Large intestine (tissue), 3 donors: ENCODE measurements around the gene ADK. TPM values are rescaled to one million over a fixed set of nuclear protein-coding genes. Genes with fewer than 3 reads are reported as not detected.
A peak's percentile ranks its signal among the peaks of the same experiment; 100 is the strongest.

Experiments
- DNase-seq, 2 donors: peaks; one replicate each; pipeline versions ENCODE4 v3.0.0 to v3.0.0-alpha.2; 2013
- H3K27ac ChIP-seq: one replicate; pipeline ENCODE4 v1.5.1; 2013; ENCODE audit warnings: low read length
- H3K27me3 ChIP-seq: 2 replicates; pipeline ENCODE4 v1.6.1; 2013; ENCODE audit warnings: low read length; ENCODE audit not compliant: control insufficient read depth, insufficient read depth
- H3K36me3 ChIP-seq: 2 replicates; pipeline ENCODE4 v1.6.1; 2013; ENCODE audit warnings: low read length; ENCODE audit not compliant: control insufficient read depth, insufficient read depth
- H3K4me1 ChIP-seq: one replicate; pipeline ENCODE4 v1.6.1; 2013; ENCODE audit warnings: low read length; ENCODE audit not compliant: control insufficient read depth, insufficient read depth
- H3K4me3 ChIP-seq: one replicate; pipeline ENCODE4 v1.5.1; 2013; ENCODE audit warnings: low read length
- H3K9me3 ChIP-seq: one replicate; pipeline ENCODE4 v1.6.1; 2013; ENCODE audit warnings: mild to moderate bottlenecking, low read depth, low read length, moderate library complexity; ENCODE audit not compliant: control insufficient read depth
- WGBS: methylation state at CpG from one replicate; pipeline ENCODE4 v1.1.5; 2013; ENCODE audit warnings: low lambda C conversion rate; ENCODE audit not compliant: insufficient coverage; 5-methylcytosine and 5-hydroxymethylcytosine counted together
- polyA plus RNA-seq: library from polyadenylated mRNA; unstranded; fragments of 120-200 nt; gene quantifications from one replicate; pipeline ENCODE4 v1.2.1, GENCODE V29; 2013

The ADK gene
- polyA plus RNA-seq, 1 donor: 30.1 TPM

DNA sequence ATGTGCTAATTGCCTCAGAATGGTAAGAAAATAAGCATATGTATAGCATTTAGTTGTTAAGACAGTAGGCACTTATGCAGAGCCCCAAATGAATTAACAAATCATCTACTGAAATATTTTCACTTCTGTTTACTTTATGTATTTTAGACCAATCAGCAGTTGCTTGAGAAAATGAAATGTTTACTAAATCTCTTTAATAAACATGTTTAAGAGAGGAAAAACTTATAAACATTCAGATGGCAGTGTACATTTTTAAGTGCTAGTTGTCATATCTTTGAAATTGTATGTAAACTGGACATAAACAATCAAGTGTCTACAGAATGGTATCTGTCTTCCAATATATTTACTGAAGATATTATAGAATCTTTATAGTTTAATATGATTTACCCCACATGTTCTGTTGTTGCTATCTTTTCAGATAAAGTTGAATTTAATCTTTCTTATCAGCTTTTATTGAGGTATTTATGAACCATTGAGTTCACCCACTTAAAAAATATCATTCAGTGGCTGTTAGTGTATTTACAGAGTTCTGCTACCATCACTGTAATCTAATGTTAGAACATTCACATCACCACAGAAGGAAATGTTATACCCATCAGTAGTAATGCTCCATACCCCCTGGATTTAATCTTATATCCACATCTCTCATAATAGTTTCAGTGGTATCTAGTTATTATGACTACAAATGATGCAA lies 264.3 kb downstream of the ADK start:
- no peak for DNase-seq
- H3K27me3 ChIP-seq: no peaks in the 10 kb centered on the region
- H3K4me1 ChIP-seq: no peaks in the 10 kb centered on the region
- no peak overlapping the region for H3K4me3 ChIP-seq
- no peaks in the 10 kb centered on the region for H3K36me3 ChIP-seq
- H3K9me3 ChIP-seq: no peaks in the 10 kb centered on the region
- H3K27ac ChIP-seq: no peak overlapping the region

DNA sequence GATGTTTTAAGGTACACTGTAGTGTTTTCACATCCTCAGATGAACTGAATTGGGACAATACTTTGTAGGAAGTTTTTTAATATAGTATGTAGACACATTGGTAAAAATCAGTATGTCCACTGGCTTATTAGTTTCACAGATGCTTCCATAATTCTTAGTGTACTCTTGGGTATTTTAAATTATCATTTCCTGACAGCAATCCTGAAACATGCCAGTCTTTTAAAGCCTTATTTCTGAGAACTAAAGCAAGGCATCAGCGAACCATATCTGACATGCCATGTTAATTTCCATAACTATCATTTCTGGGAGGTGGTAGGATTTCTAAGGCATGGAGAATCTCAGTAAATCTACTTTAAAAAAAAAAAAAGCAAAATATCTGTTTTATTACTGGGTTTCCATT lies 266.4 kb downstream of the ADK start:
- no CpG with 5 or more reads among the region's 1 CpG for WGBS

GRCh38 chr10:74418285-74418872 lies 267.4 kb downstream of the ADK start:
- Histone ChIP-seq H3K36me3 (no peaks in the 10 kb centered on the region), H3K27me3 (no peaks in the 10 kb centered on the region), H3K27ac (no peak overlapping the region), H3K4me1 (no peaks in the 10 kb centered on the region), H3K9me3 (no peaks in the 10 kb centered on the region), H3K4me3 (no peak overlapping the region)
- WGBS: 60% methylated on average over 1 of the region's 4 CpGs
- peak; percentile 42 to 64 for DNase-seq

More for the DNA sequence above, 266.4 kb downstream of the ADK start:
- Histone ChIP-seq H3K4me1 (no peaks in the 10 kb centered on the region), H3K27ac (no peak overlapping the region), H3K27me3 (no peaks in the 10 kb centered on the region), H3K36me3 (no peaks in the 10 kb centered on the region), H3K4me3 (no peak overlapping the region), H3K9me3 (no peaks in the 10 kb centered on the region)
- DNase-seq: no peak

DNA sequence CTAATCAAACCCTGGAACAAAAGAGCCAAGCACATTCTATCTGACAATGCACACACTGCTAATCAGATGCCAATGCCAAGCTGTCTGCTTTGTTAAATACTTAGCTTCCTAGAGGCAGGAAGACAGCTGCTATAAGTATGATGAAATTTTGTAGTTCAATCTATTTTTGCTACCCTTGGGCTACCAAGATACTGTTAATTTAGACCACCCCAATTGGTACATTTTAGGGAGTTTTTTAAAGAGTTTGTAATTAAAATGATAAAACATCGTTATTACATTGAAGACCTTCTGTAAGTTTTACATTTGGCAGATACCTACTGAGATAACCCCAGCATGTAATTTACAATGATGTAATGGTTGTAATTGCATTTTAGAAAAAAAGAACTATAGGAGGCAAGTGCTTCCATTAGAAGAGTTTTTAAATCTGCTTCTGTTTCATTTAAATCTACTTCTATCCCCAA lies 268.5 kb downstream of the ADK start:
- Histone ChIP-seq H3K9me3 (no peaks in the 10 kb centered on the region), H3K27ac (no peak overlapping the region), H3K27me3 (no peaks in the 10 kb centered on the region), H3K36me3 (no peaks in the 10 kb centered on the region), H3K4me1 (no peaks in the 10 kb centered on the region), H3K4me3 (no peak overlapping the region)
- WGBS: 100% methylated on average over 1 of the region's 1 CpG
- DNase-seq: no peak

- Histone ChIP-seq H3K27ac (no peak overlapping the region), H3K36me3 (no peaks in the 10 kb centered on the region), H3K4me3 (no peak overlapping the region), H3K9me3 (no peaks in the 10 kb centered on the region), H3K27me3 (no peaks in the 10 kb centered on the region), H3K4me1 (no peaks in the 10 kb centered on the region)
- WGBS: no CpG with 5 or more reads among the region's 2 CpGs
- no peak for DNase-seq
Measured at GRCh38 chr10:74419958-74420375, 268.9 kb downstream of the ADK start.

DNA sequence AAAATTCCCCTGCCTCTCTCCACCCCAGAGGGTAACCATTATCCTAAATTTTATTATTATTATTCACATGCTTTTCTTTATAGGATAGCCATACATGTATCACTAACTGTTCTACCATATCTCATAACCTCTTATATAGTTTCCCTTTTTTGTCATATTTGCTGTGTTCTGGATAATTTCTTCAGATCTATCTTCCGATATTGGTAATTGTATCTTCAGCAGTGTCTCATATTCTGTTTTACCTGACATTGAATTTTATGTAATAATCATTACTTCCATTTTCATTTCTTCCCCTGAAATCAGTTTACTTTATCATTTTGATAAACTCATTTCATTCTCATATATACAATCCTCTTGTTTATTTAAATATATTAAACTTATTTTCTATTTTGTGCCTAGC lies 273.5 kb downstream of the ADK start:
- Histone ChIP-seq H3K4me1 (no peaks in the 10 kb centered on the region), H3K27me3 (no peaks in the 10 kb centered on the region), H3K36me3 (no peaks in the 10 kb centered on the region), H3K9me3 (no peaks in the 10 kb centered on the region), H3K4me3 (no peak overlapping the region), H3K27ac (no peak overlapping the region)
- WGBS: 100% methylated on average over 1 of the region's 1 CpG
- no peak for DNase-seq

- H3K27me3 ChIP-seq: no peaks in the 10 kb centered on the region
Measured at GRCh38 chr10:74425456-74426001, 274.5 kb downstream of the ADK start.

DNA sequence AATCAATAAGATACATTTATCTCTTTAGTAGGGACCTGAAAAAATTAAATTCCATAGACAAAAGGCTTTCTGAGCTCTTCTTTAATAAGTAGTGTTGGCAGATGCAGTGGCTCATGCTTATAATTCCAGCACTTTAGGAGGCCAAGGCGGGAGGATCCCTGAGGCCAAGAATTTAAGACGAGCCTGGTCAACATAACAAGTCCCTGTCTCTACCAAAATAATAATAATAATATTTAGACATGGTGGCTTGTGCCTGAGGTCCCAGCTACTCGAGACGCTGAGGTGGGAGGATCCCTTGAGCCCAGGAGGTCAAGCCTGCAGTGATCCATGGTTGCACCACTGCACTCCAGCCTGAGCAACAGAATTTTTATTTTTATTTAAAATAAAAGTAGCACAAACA lies 280.8 kb downstream of the ADK start:
- no peak overlapping the region for H3K4me3 ChIP-seq
- no peak overlapping the region for H3K27ac ChIP-seq
- no peaks in the 10 kb centered on the region for H3K27me3 ChIP-seq
- no CpG with 5 or more reads among the region's 4 CpGs for WGBS
- no peaks in the 10 kb centered on the region for H3K4me1 ChIP-seq
- no peaks in the 10 kb centered on the region for H3K9me3 ChIP-seq
- DNase-seq: no peak
- H3K36me3 ChIP-seq: no peaks in the 10 kb centered on the region

More at GRCh38 chr10:74425456-74426001, 274.5 kb downstream of the ADK start:
- no peak overlapping the region for H3K27ac ChIP-seq
- H3K36me3 ChIP-seq: no peaks in the 10 kb centered on the region
- 90% methylated on average over 2 of the region's 2 CpGs for WGBS
- no peaks in the 10 kb centered on the region for H3K9me3 ChIP-seq
- H3K4me3 ChIP-seq: no peak overlapping the region
- no peak for DNase-seq
- H3K4me1 ChIP-seq: no peaks in the 10 kb centered on the region

DNA sequence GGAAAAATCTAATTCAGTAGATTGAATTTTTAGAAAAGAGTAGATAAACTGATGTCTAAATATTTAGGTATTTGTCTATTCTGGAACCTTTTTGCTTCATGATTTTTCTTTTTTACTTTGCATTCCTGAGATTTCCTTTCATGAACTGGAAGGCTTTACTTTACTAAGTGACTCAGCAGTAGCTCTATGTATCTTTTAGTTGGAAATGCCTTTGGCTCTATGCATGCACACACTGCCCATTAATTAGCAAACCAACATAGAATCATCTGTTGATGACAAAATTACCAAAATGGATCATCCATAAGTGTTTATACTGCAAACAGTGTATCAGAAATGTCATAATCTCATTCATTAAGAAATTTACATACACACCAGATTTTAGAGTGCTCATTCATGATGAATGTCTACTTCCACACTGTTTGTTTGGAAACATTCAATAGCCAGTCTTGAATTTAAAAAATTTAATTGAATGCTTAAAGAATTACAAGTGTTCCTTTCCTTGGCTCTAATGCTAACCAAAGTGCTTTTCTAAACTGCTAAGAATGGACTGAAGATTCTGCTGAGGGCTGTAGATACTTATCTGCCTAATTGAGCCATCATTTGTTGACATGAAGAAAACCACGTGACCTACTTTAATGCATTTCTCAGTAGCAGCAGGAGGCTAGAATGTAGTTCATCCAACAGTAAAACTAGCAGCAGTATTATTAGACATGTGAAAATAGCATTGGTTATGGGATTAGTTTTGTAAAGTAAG lies 282.0 kb downstream of the ADK start:
- no CpG with 5 or more reads among the region's 1 CpG for WGBS

DNA sequence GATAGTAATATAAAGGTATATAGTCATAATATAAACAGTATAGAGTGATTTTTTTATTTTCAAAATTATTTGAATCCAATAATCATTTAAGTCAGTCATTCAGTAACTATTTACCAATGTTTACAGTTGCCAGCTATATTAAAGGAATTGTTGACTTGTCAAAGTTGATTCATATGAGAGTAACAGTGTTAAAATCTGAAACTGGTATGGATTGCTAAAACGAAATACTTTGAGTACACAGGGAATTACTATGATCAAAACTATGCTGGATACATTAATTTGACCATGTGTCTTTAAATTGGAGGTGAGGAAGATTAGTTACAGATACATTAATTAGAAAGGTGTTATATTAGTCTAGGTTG lies 282.6 kb downstream of the ADK start:
- H3K27ac ChIP-seq: no peak overlapping the region
- WGBS: no CpG with 5 or more reads among the region's 1 CpG

More for the DNA sequence above, 282.0 kb downstream of the ADK start:
- no peak overlapping the region for H3K4me3 ChIP-seq
- H3K9me3 ChIP-seq: no peaks in the 10 kb centered on the region
- H3K36me3 ChIP-seq: no peaks in the 10 kb centered on the region
- no peaks in the 10 kb centered on the region for H3K4me1 ChIP-seq
- DNase-seq: peak in 1 of 2 donors; percentile 30
- H3K27ac ChIP-seq: no peak overlapping the region
- no peaks in the 10 kb centered on the region for H3K27me3 ChIP-seq

More for the DNA sequence above, 282.6 kb downstream of the ADK start:
- Histone ChIP-seq H3K36me3 (no peaks in the 10 kb centered on the region), H3K9me3 (no peaks in the 10 kb centered on the region), H3K4me3 (no peak overlapping the region), H3K4me1 (no peaks in the 10 kb centered on the region), H3K27me3 (no peaks in the 10 kb centered on the region)
- DNase-seq: no peak
